ENCODE data around the gene ZMYND8.
A peak's percentile ranks its signal among the peaks of the same experiment; 100 is the strongest.

ZMYND8 gene

GRCh38 chr20:47356220-47356525, 326 bp downstream of the ZMYND8 start:
- Histone ChIP-seq H3K9me2 (replicated peaks; ENCODE audit: insufficient read depth, low read length) (no peaks in the 10 kb centered on the region), H4K20me1 (ENCODE audit: insufficient read depth, low read length) (no peaks in the 10 kb centered on the region), H2AFZ (ENCODE audit: low read length) (peak overlapping the region; percentile 31; the same call in 1 of the 2 replicates), H3K9ac (ENCODE audit: low read length) (peak overlapping the region; percentile 91), H3K36me3 (replicated peaks; ENCODE audit: insufficient read depth, low read length) (no peaks in the 10 kb centered on the region), H3K4me3 (ENCODE audit: low read length) (peak overlapping the region; percentile 64), H3K79me2 (ENCODE audit: low read length) (peaks cover 54% of the 10 kb centered on the region), H3K4me1 (ENCODE audit: low read length) (peaks cover 14% of the 10 kb centered on the region), H3K27ac (ENCODE audit: low read length) (peak overlapping the region; percentile 97), H3K9me3 (replicated peaks; ENCODE audit: insufficient read depth, low read length) (no peaks in the 10 kb centered on the region), H3K27me3 (replicated peaks; ENCODE audit: insufficient read depth, low read length) (no peaks in the 10 kb centered on the region), H3F3A (ENCODE audit: insufficient read depth, low read length) (peaks cover 39% of the 10 kb centered on the region), H3K4me2 (ENCODE audit: low read depth, low read length) (peak overlapping the region; percentile 83)
- no peak for TF ChIP-seq EZH2phosphoT487 (IDR thresholded peaks at IDR 0.05; ENCODE audit: low read length)
- TF ChIP-seq EZH2 (optimal IDR thresholded peaks at IDR 0.05; ENCODE audit: low read depth, low read length), result no peak
- no peak for TF ChIP-seq CTCF (IDR thresholded peaks at IDR 0.05; ENCODE audit: low read length)
- no peak for DNase-seq

GRCh38 chr20:47355489-47356219, 845 bp downstream of the ZMYND8 start:
- Histone ChIP-seq H3K4me1 (ENCODE audit: low read length) (peaks cover 19% of the 10 kb centered on the region), H2AFZ (ENCODE audit: low read length) (no peak overlapping the region), H3K9me3 (replicated peaks; ENCODE audit: insufficient read depth, low read length) (no peaks in the 10 kb centered on the region), H3K4me3 (ENCODE audit: low read length) (peak overlapping the region; percentile 64), H3K36me3 (replicated peaks; ENCODE audit: insufficient read depth, low read length) (no peaks in the 10 kb centered on the region), H3K9me2 (replicated peaks; ENCODE audit: insufficient read depth, low read length) (no peaks in the 10 kb centered on the region), H4K20me1 (ENCODE audit: insufficient read depth, low read length) (no peaks in the 10 kb centered on the region), H3K4me2 (ENCODE audit: low read depth, low read length) (peak overlapping the region; percentile 83), H3K9ac (ENCODE audit: low read length) (peak overlapping the region; percentile 91), H3K79me2 (ENCODE audit: low read length) (peaks cover 60% of the 10 kb centered on the region), H3K27me3 (replicated peaks; ENCODE audit: insufficient read depth, low read length) (no peaks in the 10 kb centered on the region), H3F3A (ENCODE audit: insufficient read depth, low read length) (peaks cover 40% of the 10 kb centered on the region), H3K27ac (ENCODE audit: low read length) (peak overlapping the region; percentile 97; the same call in 1 of the 2 replicates)
- TF ChIP-seq CTCF (IDR thresholded peaks at IDR 0.05; ENCODE audit: low read length) (no peak), EZH2 (optimal IDR thresholded peaks at IDR 0.05; ENCODE audit: low read depth, low read length) (no peak), EZH2phosphoT487 (IDR thresholded peaks at IDR 0.05; ENCODE audit: low read length) (no peak)
- peak; percentile 48 for DNase-seq

GRCh38 chr20:47354714-47355488, 1.6 kb downstream of the ZMYND8 start:
- Histone ChIP-seq H3K4me1 (ENCODE audit: low read length) (peaks cover 27% of the 10 kb centered on the region), H3K9me3 (replicated peaks; ENCODE audit: insufficient read depth, low read length) (no peaks in the 10 kb centered on the region), H2AFZ (ENCODE audit: low read length) (no peak overlapping the region), H3K27me3 (replicated peaks; ENCODE audit: insufficient read depth, low read length) (no peaks in the 10 kb centered on the region), H3K4me2 (ENCODE audit: low read depth, low read length) (peak overlapping the region; percentile 83), H4K20me1 (ENCODE audit: insufficient read depth, low read length) (no peaks in the 10 kb centered on the region), H3K4me3 (ENCODE audit: low read length) (peak overlapping the region; percentile 64), H3K27ac (ENCODE audit: low read length) (peak overlapping the region; percentile 97), H3K9ac (ENCODE audit: low read length) (peak overlapping the region; percentile 91), H3K79me2 (ENCODE audit: low read length) (peaks cover 67% of the 10 kb centered on the region), H3K36me3 (replicated peaks; ENCODE audit: insufficient read depth, low read length) (no peaks in the 10 kb centered on the region), H3K9me2 (replicated peaks; ENCODE audit: insufficient read depth, low read length) (no peaks in the 10 kb centered on the region), H3F3A (ENCODE audit: insufficient read depth, low read length) (peaks cover 40% of the 10 kb centered on the region)
- DNase-seq, result no peak
- TF ChIP-seq EZH2 (optimal IDR thresholded peaks at IDR 0.05; ENCODE audit: low read depth, low read length), result no peak
- TF ChIP-seq CTCF (IDR thresholded peaks at IDR 0.05; ENCODE audit: low read length), result no peak
- no peak for TF ChIP-seq EZH2phosphoT487 (IDR thresholded peaks at IDR 0.05; ENCODE audit: low read length)
